GM19438 (cell line): Measurements from ENCODE around the gene CDH18.
"Not testable (repeated sequence)": the region's sequence is repeated elsewhere in the genome, so short reads cannot be mapped to it uniquely, and the experiment has no call there.

Experiments used
- ATAC-seq: cut with Tn5 transposase; IDR thresholded peaks from one replicate; pipeline ENCODE4 v1.9.1; 2021; ENCODE audit warnings: low read depth; ENCODE audit not compliant: unreplicated experiment

The CDH18 gene

GRCh38 chr5:19866090-19866450 is 121.9 kb downstream of the CDH18 start:
- no peak for ATAC-seq

GRCh38 chr5:19865336-19866089 is 122.5 kb downstream of the CDH18 start:
- ATAC-seq = no peak

GRCh38 chr5:19862711-19863110 is 125.3 kb downstream of the CDH18 start:
- ATAC-seq = no peak

- no peak for ATAC-seq
Observed at GRCh38 chr5:19859020-19859419, 129.0 kb downstream of the CDH18 start.

- no peak for ATAC-seq
Observed at GRCh38 chr5:19855931-19856330, 132.1 kb downstream of the CDH18 start.

GRCh38 chr5:19855453-19855852 is 132.5 kb downstream of the CDH18 start:
- ATAC-seq = no peak

GRCh38 chr5:19855031-19855430 is 133.0 kb downstream of the CDH18 start:
- ATAC-seq = no peak

- no peak for ATAC-seq
Observed at GRCh38 chr5:19853616-19854240, 134.3 kb downstream of the CDH18 start.

- ATAC-seq = no peak
Observed at GRCh38 chr5:19837536-19838174, 150.3 kb downstream of the CDH18 start.

GRCh38 chr5:19835442-19835841 is 152.6 kb downstream of the CDH18 start:
- no peak for ATAC-seq

- not testable (repeated sequence) for ATAC-seq
Observed at GRCh38 chr5:19812720-19813119, 175.3 kb downstream of the CDH18 start.

- no peak for ATAC-seq
Observed at GRCh38 chr5:19806756-19807155, 181.2 kb downstream of the CDH18 start.

- no peak for ATAC-seq
Observed at GRCh38 chr5:19802686-19803085, 185.3 kb downstream of the CDH18 start.

GRCh38 chr5:19795218-19795617 is 192.8 kb downstream of the CDH18 start:
- ATAC-seq = no peak

GRCh38 chr5:19790829-19791466 is 197.1 kb downstream of the CDH18 start:
- ATAC-seq = no peak

- ATAC-seq = no peak
Observed at GRCh38 chr5:19782566-19782965, 205.4 kb downstream of the CDH18 start.

- no peak for ATAC-seq
Observed at GRCh38 chr5:19777363-19777762, 210.6 kb downstream of the CDH18 start.

- not testable (repeated sequence) for ATAC-seq
Observed at GRCh38 chr5:19776886-19777285, 211.1 kb downstream of the CDH18 start.

- no peak for ATAC-seq
Observed at GRCh38 chr5:19771174-19771835, 216.7 kb downstream of the CDH18 start.

- ATAC-seq = no peak
Observed at GRCh38 chr5:19770396-19770795, 217.6 kb downstream of the CDH18 start.

- ATAC-seq = no peak
Observed at GRCh38 chr5:19767987-19768386, 220.0 kb downstream of the CDH18 start.
